ENCODE data around the gene PYDC1. TPM values are rescaled to one million over a fixed set of nuclear protein-coding genes. Genes with fewer than 3 reads are reported as not detected.
"Not testable (repeated sequence)": the region's sequence is repeated elsewhere in the genome, so short reads cannot be mapped to it uniquely, and the experiment has no call there.

The PYDC1 gene
- total RNA-seq, 1 experiment from 2014 or later = not detected

GRCh38 chr16:31196324-31197088, 20.4 kb downstream of the PYDC1 start:
- no peak for DNase-seq (ENCODE audit: low read depth)

DNA sequence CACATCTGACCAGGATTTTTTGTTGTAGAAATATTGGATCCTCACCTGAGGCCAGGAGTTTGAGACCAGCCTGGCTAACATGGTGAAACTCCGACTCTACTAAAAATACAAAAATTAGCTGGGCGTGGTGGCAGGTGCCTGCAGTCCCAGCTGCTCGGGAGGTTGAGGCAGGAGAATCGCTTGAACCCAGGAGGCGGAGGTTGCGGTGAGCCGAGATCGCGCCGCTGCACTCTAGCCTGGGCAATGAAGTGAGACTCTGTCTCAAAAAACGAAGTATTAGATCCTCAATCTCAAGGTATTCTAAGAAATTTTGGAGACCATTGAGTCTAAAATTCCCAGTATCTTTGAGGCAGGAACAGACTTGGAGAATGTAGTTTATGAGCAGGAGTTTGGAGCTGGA, 21.1 kb downstream of the PYDC1 start:
- not testable (repeated sequence) for DNase-seq (ENCODE audit: low read depth)

- DNase-seq (ENCODE audit: low read depth) = no peak
Observed at GRCh38 chr16:31194898-31195297, 22.0 kb downstream of the PYDC1 start.

- no peak for DNase-seq (ENCODE audit: low read depth)
Observed at GRCh38 chr16:31193874-31194273, 23.1 kb downstream of the PYDC1 start.

- no peak for DNase-seq (ENCODE audit: low read depth)
Observed at GRCh38 chr16:31192856-31193642, 23.9 kb downstream of the PYDC1 start.

DNA sequence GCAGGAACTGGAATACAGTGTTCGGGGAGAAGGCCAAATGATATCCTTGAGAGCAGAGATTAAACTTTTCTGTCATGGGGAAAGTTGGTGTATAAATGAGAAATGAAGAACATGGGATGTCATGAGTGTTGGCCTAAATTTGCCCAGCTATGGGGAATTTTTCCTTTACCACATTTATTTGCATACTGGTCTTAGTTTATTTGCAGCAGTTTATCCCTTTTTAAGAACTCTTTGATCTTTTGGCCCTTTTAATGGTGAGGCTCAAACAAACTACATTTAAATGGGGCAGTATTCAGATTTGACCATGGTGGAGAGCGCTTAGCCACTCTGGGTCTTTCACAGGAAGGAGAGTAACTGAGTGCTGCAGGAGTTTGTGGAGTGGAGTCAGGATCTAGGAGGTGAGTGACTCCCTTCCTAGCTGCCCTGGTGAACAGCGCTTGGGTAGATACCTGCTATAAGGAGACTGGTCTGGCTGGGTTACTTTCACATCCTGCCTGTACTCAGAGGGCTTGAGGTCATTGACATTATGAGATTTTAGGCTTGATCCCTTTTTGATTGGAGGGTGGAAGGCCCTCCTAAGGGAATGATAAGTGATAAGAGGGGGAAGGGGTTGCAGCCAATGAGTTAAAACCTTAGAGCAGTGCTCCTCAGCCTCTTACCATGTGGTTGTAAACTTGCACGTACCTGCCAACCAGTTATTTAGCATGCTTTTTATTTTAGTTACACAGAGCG, 25.1 kb downstream of the PYDC1 start:
- no peak for DNase-seq (ENCODE audit: low read depth)

- no peak for DNase-seq (ENCODE audit: low read depth)
Observed at GRCh38 chr16:31190818-31191444, 26.0 kb downstream of the PYDC1 start.

DNA sequence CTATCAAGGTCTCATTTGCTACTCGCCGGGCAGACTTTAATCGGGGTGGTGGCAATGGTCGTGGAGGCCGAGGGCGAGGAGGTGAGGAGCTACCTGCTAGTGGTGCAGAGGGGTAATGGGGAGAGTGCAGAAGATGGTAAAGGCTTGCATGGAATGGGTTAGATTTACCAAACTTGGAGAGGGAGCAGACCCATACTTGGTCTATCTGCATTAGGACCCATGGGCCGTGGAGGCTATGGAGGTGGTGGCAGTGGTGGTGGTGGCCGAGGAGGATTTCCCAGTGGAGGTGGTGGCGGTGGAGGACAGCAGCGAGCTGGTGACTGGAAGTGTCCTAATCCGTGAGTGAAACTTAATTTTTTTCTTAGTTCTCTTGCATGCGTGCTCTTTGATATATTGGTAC, 26.9 kb downstream of the PYDC1 start:
- no peak for DNase-seq (ENCODE audit: low read depth)

DNA sequence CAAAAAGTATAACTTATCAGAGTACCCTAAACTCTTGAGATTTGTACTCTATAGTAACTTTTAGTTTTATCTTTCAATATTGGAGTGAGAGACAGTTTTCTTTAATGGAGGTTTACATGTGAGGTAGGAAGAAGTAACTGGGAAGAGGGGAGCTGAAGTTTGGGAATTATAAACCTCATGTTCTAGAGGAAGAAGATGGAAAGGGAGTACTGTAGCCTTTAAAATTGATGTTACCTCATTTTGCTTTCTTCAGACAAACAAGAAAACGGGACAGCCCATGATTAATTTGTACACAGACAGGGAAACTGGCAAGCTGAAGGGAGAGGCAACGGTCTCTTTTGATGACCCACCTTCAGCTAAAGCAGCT, 27.5 kb downstream of the PYDC1 start:
- DNase-seq (ENCODE audit: low read depth) = no peak

DNA sequence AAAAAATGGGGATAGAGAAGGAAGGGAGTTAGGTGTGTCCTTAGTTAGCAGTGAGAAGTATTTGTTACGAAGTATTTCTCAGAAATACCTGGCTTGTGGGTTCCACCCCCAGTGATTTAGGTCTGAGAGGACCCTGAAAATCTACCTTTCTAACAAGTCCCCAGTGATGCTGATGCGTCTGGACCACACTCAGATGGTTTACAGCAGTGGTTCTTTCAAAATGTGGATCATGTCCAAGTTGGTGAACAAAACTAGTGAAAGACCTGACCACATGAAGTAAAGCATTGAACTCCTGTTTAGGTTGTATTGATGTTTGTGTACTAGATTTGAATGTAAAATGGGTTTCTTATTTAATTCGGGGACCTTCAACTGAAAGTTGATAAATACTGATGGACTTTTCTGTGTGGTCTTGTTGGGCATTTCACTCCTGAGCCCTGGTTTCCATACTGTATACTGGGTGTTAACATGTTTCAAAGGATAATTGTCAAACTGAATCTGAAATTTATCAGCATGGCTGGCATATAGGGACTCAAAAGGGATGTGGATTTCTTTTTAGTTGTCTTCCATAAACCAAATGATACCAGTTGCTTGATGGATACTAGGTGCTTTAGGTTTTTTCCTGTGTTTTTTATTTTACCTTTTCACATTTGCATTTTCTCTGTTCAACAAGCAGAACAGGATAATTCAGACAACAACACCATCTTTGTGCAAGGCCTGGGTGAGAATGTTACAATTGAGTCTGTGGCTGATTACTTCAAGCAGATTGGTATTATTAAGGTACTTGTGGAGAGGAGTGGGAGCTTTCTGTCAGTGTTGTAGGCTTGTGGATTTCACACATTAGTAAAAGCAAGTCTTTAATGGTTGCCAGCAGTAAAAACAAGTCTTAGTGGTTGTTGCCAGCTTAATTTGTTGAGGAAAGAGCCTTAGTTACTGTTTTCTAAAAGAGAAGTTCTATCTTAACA, 28.2 kb downstream of the PYDC1 start:
- no peak for DNase-seq (ENCODE audit: low read depth)

DNA sequence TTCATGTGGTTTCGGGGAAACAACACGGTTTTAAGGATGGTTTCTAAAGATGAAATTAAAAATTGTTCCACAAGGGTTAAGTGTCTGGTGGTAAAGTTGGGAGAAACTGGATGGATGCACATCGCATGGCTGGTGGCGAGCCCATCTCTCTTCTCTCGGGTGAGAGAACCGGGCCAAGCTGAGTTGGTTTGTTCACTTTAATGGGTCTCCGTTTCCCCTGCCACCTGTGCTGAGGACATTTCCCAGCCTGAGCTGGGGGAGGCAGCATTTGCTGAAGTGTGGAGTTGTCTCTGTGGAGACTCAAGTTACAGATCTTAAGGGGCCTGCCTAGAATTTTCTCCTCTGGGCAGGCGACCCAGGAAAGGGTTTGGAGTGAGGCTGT, 29.1 kb downstream of the PYDC1 start:
- DNase-seq (ENCODE audit: low read depth) = no peak

DNA sequence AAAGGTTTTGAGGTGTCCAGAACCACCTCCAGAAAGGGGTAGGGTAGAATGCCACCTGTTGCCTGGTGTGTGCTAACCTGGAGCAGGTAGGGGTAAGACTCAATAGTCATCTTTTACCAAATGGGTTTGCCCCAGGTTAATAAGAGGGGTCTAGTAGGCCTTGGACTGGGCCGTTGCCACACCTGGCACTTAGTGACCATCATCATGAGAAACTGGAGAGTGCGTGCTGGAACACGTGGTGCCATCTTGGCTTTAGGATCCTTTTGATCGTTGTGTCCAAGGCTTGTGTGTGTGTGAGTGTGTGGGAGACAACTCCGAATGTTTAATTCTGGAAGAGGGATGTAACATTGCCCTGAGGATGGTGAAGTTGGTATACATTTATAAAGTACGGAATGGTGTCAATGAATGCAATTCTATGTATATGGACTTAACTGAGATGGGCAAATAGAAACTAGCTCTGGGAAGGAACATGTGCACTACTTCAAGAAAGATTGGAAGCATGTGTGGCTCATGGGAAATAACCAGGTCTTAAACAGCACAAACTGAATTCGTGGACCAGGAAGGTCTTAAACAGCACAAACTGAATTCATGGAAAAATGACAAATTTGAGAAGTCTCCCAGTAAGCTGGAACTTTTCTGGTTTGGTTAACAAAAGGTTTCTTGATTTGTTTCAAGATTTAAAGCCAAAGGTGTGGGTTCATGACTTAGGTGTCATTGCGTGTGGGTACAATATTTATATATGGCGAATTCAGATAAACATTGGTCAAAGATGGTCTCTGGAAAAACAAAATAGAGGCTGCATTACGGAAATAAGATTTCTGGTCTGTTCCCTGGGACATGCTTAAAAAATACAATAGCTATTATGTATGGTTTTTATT, 29.8 kb downstream of the PYDC1 start:
- no peak for DNase-seq (ENCODE audit: low read depth)

- no peak for DNase-seq (ENCODE audit: low read depth)
Observed at GRCh38 chr16:31186176-31186575, 30.8 kb downstream of the PYDC1 start.

GRCh38 chr16:31185339-31185738, 31.6 kb downstream of the PYDC1 start:
- no peak for DNase-seq (ENCODE audit: low read depth)

DNA sequence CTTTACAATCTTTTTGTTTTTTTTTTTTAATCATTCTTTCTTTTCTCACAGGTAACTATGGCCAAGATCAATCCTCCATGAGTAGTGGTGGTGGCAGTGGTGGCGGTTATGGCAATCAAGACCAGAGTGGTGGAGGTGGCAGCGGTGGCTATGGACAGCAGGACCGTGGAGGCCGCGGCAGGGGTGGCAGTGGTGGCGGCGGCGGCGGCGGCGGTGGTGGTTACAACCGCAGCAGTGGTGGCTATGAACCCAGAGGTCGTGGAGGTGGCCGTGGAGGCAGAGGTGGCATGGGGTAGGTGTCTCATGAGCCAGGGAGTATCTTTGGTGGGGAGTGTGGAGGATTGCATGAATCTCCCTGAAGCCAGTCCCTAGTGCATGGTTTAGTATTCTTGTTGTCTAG, 32.0 kb downstream of the PYDC1 start:
- DNase-seq (ENCODE audit: low read depth) = no peak

GRCh38 chr16:31183432-31184428, 33.2 kb downstream of the PYDC1 start:
- DNase-seq (ENCODE audit: low read depth) = no peak

DNA sequence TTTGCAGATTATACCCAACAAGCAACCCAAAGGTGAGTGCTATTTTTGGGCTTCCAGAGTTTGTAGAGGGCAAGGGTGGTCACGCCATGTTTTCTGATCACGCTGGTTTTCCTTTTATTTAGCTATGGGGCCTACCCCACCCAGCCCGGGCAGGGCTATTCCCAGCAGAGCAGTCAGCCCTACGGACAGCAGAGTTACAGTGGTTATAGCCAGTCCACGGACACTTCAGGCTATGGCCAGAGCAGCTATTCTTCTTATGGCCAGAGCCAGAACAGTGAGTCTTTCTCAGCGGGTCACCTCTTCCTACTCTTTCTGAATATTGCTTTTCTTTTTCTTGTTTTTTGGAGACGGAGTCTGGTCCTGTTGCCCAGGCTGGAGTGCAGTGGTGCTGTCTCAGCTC, 34.5 kb downstream of the PYDC1 start:
- DNase-seq (ENCODE audit: low read depth) = no peak

- peak; percentile 41 for DNase-seq (ENCODE audit: low read depth)
Observed at GRCh38 chr16:31181102-31181830, 35.7 kb downstream of the PYDC1 start.

All from Daoy (cell line).